GM12874 (cell line): ENCODE data around the gene TMA16.

Source experiments
- TF ChIP-seq, protein P1 (sequence below): IDR thresholded peaks from 2 replicates; pipeline ENCODE4 v1.5.1; 2011; ENCODE audit warnings: low read depth, mild to moderate bottlenecking, control low read depth, low read length, moderate library complexity; ENCODE audit not compliant: insufficient read depth

The TMA16 gene

DNA sequence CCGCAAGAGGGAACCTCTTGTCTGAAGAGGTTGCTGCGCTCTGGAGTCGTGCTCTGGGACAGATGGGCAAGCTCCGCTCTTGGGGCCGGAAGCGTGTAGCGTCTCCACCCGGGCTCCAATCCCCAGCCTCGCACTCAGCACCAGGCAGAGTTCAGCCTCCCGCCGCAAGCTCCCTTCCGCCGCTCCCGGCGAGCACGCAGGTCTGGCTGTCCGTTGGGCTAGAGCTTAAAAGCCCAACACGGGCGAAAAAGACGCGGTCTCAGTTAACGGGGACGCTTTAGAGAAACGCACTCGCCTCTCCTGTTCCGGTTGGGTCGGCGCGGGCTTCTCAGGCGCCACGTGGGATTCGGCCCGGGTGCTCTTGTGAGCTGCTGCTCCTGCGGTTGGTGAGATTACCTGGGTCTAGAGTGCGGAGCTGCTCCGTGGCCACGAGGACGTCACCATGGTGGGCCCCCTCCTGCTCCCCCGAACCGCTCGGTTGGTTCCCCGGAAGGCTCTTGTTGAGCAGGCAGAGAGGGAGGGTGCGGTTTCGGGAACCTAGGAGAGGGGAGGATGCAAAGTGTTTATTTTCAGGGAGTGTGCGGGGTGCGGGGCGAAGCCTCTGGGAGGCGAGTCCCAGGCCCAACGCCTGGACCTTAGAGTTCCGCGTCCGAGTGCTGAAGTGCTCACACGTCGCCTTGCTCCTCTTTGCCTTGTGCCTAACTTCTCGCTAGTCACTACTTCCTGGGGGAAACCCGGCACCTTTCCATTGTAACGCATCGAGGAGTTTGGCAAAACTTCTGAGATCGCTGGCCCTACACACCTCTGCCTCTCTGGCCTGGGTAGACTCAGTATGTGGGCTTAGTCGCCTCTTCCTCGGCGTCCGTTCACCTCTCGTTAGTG, at the start of gene TMA16:
TMA16 (plus strand) TSS at position 331 of the 882 bp plus-strand sequence; CDS start at position 443, 112 bp downstream.
- TF ChIP-seq, protein P1, sequence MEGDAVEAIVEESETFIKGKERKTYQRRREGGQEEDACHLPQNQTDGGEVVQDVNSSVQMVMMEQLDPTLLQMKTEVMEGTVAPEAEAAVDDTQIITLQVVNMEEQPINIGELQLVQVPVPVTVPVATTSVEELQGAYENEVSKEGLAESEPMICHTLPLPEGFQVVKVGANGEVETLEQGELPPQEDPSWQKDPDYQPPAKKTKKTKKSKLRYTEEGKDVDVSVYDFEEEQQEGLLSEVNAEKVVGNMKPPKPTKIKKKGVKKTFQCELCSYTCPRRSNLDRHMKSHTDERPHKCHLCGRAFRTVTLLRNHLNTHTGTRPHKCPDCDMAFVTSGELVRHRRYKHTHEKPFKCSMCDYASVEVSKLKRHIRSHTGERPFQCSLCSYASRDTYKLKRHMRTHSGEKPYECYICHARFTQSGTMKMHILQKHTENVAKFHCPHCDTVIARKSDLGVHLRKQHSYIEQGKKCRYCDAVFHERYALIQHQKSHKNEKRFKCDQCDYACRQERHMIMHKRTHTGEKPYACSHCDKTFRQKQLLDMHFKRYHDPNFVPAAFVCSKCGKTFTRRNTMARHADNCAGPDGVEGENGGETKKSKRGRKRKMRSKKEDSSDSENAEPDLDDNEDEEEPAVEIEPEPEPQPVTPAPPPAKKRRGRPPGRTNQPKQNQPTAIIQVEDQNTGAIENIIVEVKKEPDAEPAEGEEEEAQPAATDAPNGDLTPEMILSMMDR, result no peak

DNA sequence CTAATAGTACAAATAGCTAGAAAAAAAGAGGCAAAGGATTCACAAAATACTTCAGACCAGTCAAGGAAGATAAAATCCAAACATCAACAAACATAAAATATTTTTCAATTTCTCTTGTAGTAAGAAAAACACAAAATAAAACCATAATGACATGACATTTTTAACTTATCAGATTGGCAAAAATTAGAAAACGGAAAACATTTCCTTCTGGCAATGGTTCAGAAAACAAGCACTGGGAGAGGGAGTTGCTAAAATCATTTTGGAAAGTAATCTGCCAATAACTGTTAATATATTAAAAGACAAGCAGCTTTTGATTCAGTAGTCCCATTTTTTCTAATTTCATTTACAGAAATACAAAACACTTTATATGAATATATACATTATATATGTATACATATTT, 47.0 kb upstream of the TMA16 start:
- TF ChIP-seq, protein P1, result no peak

DNA sequence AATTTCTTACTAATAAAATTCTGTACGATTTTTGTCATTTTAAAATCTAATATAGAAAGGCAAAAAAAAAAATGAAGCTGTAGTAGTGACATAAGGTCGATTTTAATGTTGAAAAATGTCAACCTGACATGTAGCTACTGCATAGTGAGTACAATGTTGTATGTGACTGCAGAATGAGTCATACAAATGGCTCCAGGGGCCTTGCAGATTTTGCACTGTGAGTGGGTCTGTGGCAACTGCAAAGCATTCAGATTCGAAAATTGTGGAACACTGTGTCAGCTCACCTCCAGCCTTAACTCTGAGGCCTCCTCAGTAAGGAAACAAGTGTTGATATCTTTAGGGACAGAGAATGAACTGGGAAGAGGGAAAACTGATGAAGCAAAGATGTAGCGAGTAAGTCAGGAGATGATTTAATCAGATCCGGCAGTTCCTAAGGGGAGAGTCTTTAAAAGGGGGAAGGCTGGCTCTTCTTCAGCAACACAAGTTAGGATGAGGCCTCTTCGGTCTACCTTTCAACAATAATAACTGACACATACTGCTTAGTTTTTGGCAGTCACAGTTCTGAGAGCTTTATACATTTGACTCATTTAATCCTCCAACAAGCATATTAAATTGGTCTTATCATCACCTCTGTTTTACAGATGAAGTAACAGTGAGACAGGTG, 45.8 kb upstream of the TMA16 start:
- TF ChIP-seq, protein P1, result no peak

DNA sequence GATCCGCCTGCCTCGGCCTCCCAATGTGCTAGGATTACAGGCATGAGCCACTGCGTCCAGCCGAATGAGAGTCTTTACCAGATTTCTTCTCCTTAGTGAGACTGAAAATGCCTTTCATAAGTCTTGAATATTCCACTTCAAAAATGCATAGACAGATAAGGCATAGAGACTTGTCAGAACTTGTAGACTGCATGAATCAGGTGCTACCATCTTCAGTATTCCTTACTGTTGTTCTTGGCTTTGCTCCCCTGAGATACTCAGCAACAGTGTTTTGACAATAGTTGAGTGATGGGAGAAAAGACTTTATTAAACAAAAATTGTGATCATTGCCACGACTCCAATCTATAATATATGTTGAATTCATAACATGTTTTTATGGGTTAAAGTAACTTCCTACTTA, 31.9 kb upstream of the TMA16 start:
- TF ChIP-seq, protein P1, result no peak

DNA sequence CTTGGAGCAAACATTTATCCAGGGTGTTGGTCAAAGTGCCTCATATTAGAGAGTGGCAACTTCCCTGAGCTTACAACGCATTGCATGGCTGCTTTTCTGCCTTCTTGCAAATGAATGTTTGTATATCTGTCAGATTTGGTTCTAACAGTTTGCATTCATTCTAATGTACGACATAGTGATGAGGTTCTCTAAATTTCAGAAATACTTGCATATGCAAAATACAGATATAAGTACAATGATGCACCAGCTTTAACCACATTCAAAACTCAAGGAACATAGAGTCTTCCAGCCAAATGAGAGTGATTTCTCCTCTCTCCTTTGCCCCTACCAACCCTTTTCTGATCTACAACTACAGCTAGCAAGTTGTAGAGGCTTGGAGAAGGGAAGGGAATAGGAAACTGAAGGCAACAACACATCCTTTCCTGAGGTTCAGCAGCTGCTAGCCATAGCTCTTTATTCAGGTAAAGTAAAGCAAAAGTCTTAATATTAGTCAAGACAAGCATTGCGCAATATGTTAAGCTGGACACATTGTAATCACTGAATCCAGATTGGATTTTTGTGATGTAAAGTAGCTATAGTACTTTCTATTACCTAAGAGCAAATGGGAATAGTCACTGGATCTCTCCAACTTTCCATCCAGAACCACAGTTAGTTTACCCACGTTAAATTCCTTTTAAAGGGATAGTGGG, 27.3 kb upstream of the TMA16 start:
- TF ChIP-seq, protein P1, result no peak

DNA sequence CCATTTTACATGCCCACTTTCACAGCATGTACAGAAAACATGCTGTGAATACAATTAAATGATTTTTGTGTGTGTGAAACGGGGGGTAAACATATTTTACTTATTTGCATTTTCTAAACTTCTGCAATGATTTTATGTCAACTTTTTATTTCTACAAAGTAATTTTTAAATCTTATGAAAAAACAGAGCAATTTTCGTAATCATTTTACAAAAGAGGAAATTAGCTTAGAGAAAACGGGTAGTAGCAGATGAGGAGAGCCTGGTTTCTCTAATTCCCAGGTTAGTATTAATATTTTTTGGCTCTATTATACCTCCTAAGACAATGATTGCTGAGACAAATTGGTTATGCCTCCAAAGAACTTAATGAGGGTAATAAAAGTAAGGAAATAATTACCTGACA, 24.1 kb upstream of the TMA16 start:
- TF ChIP-seq, protein P1, result no peak

DNA sequence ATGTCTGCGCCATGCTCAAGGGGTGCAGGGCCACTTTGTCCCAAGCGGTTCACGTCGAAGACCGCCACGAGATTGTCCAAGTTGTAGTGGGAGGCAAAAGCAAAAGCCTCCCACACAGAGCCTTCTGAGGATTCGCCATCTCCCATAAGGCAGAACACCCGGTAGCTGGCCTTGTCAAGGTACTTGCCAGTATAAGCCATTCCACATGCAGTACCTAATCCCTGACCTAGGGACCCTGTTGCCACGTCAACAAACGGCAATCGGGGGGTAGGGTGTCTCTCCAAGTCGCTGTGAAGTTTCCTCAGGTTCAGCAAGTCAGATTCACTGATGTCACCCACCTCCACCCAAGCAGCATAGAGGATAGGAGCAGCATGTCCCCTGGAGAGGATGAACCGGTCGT, 21.4 kb upstream of the TMA16 start:
- TF ChIP-seq, protein P1, result no peak
